HT1080 (cell line): ENCODE data around the gene DNASE1L3. TPM values are rescaled to one million over a fixed set of nuclear protein-coding genes. Genes with fewer than 3 reads are reported as not detected.
A peak's percentile ranks its signal among the peaks of the same experiment; 100 is the strongest.
"Not testable (repeated sequence)": the region's sequence is repeated elsewhere in the genome, so short reads cannot be mapped to it uniquely, and the experiment has no call there.

Experiments
- DNase-seq: peaks from one replicate; pipeline ENCODE4 v3.0.0-alpha.2; 2015; ENCODE audit warnings: low read depth
- total RNA-seq: library from RNA; depleted of rRNA; stranded (reverse); fragments of >200 nt; shearing (Covaris generic); gene quantifications from 2 replicates; pipeline ENCODE4 v1.2.3, GENCODE V29; 2014

DNASE1L3 gene
- total RNA-seq, 1 experiment from 2014 or later = not detected

- not testable (repeated sequence) for DNase-seq
Measured at GRCh38 chr3:58201451-58201850, 9.3 kb downstream of the DNASE1L3 start.

DNA sequence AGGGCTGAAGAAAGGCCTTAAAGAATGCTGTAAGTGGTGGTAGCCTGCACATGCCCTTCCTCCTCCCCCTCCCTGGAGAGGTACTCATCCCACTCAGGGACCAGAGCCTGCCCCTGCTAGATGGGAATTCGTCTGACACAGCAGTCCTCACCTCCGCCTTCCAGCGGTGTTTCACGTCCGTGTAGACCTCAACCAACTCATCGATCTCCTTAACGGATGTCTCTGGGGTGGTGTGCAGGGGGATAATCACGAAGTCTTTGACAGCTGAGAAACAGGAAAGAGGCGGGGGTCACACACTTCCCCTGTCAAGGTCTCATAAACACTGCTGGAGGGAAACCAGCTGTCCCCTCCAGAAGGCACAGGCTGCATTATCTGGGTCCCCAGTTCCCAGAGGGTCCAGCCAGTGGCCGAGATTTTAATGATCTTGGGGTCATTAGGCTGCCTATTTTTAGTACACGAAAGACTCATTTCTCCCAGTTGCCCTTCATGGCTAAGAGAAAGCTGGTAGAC is 9.9 kb downstream of the DNASE1L3 start:
- no peak for DNase-seq

DNA sequence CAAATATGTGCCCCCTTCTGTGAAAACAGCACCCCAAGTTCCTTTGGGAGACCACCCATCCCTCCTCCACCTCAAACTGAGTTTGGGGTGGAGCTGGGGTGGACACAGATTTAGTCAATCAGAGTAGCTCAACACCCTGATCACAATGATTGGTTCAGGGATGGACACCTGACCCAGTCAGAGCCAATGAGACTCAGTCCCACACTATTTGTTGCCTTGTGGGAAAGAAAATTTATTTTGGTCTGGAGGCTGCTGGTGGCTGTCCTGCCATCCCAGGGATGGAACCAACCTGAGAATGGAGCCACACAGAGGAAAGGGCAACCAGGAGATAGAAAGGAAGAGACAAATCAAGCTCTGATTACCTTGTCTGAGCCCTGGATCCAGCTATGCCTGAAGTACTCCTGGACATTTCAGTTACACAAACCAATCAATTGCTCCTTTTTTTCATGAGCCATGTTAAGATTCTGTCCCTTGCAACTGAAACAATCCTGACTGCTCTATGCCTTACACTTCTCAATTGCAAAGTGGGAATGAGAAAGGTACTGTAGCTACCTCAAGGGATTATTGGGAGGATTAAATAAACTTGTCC is 10.6 kb downstream of the DNASE1L3 start:
- DNase-seq = no peak

GRCh38 chr3:58198804-58199203 is 12.0 kb downstream of the DNASE1L3 start:
- no peak for DNase-seq

DNA sequence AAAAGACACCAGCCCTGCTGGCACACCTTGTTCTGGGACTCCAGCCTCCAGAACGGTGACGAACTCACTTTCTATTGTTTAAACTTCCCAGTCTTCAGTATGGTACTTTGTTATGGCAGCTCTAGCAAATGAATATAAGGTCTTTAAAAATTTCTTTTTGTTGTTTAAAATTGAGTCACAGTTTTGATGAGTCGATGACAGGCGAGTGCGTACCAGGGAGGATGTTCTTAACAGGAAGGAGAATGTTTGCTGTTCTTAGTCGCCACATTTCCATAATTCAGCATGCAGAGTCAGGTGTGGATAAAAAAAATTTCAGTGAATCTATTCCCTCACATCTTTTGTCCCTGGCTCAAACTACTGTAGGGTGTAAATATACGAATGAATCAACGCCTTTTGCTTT is 12.4 kb downstream of the DNASE1L3 start:
- DNase-seq = no peak

DNA sequence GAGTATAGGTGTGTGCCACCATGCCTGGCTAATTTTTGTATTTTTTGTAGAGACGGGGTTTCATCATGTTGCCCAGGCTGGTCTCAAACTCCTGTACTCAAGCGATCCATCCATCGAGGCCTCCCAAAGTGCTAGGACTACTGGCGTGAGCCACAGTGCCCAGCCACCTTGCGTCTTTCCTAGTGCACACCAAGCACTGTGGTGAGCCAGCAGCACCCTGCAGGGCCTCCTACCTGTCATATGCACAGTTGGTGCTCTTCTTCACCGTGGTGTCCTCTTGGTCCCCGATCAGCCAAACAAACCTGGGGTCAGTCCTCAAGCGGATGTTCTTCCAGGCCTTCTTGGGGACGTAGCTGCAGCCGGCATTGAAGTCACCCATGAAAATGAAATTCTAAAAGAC is 13.2 kb downstream of the DNASE1L3 start:
- DNase-seq = no peak

DNA sequence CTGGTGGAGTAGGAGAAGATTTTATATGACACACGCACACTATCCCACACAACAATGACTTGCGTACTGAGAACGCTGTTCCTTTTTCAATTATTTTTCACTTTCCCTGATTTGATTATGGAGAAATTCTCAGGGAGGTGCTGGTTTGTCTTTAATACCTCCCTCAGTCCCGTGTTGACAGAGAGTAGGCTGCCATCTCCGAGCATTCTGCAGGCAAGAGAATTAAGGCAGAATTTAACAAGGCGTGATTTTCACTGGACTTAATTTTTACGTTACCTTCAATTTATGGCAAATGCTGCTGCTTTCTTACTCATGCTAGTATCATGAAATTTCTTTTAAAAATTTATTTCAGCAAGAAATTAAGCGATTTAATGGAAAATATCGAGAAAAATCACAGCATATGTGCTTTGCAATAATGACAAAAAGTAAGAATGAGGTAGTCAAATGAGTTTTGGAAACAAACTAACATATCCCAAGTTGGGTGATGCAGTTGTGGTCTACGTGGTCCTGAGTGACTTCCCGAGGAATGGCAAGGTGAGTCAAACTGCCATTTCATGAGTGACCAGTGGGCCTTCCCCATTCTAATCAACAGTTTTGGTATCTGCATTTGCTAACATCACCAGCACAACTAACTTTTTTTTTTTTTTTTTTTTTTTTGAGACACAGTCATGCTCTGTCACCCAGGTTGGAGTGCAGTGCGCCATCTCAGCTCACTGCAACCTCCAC is 16.9 kb downstream of the DNASE1L3 start:
- DNase-seq = no peak

GRCh38 chr3:58192069-58192468 is 18.7 kb downstream of the DNASE1L3 start:
- DNase-seq = no peak

- DNase-seq = no peak
Measured at GRCh38 chr3:58191361-58191991, 19.3 kb downstream of the DNASE1L3 start.

DNA sequence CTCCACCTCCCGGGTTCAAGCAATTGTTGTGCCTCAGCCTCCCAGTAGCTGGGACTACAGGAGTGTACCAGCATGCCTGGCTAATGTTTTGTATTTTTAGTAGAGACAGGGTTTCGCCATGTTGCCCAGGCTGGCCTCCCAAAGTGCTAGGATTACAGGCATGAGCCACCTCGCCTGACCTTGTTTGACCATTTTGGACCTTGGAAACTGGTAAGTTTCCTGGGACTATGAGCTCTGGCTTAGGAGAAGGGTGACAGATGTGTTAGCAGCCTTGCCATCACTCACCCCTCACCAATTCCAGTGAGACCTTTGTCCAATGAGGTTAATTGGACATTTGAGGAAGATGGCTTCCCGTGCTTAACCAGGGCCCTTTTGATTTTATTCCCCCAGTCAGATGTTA is 19.9 kb downstream of the DNASE1L3 start:
- no peak for DNase-seq

DNA sequence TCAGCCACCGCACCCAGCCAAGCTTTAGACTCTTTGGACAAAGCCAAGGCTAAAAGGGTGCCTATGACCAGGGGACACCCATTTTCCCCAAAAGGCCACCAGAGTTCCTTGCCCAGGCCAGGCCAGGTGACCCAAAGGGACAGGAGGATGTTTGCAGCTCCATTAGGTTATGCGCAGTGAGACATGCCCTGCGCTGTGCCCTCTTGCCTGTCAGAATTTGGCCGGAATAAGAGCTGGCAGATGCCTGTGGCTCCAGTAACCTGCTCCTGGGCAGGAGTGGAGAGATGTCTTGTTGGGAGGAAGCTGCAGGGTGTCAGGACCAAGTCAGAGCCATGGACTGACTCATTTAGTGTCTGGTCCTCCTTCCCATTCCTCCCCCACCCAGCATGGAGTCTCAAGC is 20.5 kb downstream of the DNASE1L3 start:
- DNase-seq = no peak

GRCh38 chr3:58189691-58190090 is 21.1 kb downstream of the DNASE1L3 start:
- no peak for DNase-seq

DNA sequence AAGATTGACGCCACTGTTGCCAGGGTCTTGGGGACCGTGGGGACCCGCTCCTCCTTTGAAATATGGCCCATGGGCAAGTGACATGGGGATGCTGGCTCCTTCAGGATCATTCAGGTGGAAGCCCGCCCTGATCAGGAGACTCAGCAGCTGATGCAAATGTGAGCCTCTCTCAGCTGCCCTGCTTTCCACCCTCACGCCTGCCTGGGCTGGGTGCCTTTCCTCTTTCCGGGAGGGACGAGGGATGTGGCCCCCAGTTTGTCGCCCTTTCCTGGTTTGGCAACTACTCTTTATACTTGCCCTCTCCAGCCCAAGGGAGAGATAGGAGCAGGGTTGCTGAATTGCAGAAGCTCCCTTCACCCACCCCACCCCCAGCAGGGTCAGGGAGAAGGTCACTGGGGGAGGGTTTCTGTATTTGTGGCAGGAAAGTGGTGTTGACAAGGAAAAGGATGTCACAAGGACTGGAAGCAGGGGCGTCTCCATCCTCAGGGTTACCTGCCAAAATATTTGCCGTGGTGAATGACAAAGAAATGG is 21.8 kb downstream of the DNASE1L3 start:
- no peak for DNase-seq

DNA sequence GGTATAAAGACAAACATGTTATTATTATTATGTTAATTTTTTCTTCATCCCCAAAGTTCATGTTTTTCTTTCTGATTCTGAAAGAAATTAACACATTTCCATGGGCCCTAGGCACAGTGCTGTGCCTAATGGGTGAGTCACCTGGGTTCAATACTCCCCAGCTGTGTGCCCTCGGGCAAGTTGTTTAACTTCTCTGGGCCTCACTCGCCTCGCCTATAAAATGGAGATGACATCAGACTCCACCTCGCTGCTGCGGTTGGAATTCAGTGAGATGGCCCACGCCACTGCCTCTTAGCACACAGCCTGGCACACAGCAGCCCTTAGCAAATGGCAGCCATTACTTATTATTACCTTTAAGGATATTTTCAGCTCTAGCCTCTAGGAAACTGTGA is 22.6 kb downstream of the DNASE1L3 start:
- DNase-seq = no peak

GRCh38 chr3:58184982-58185360 is 25.8 kb downstream of the DNASE1L3 start:
- no peak for DNase-seq

GRCh38 chr3:58184309-58184981 is 26.3 kb downstream of the DNASE1L3 start:
- no peak for DNase-seq

DNA sequence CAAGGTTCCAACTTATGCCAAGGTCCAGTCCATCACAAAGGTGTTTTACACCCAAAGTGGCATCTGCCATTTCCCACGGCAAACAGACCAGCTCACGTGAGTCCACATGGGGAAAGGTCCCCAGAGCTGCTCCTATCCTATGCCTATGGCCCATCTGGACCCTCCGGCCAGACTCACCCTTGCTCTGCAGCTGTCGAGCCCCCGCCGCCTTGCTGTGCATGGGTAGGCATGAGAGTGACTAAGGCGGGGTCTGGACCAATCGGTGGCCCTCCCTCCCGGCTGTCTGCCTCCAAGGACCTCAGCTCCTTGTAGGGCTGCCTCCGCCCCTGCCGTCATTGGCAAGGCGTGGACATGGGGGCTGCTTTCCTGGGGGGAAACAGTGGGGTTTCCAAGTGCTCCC is 26.9 kb downstream of the DNASE1L3 start:
- DNase-seq = no peak

GRCh38 chr3:58183221-58183620 is 27.6 kb downstream of the DNASE1L3 start:
- DNase-seq = no peak

- DNase-seq = peak; percentile 39
Measured at GRCh38 chr3:58180940-58181587, 29.7 kb downstream of the DNASE1L3 start.

DNA sequence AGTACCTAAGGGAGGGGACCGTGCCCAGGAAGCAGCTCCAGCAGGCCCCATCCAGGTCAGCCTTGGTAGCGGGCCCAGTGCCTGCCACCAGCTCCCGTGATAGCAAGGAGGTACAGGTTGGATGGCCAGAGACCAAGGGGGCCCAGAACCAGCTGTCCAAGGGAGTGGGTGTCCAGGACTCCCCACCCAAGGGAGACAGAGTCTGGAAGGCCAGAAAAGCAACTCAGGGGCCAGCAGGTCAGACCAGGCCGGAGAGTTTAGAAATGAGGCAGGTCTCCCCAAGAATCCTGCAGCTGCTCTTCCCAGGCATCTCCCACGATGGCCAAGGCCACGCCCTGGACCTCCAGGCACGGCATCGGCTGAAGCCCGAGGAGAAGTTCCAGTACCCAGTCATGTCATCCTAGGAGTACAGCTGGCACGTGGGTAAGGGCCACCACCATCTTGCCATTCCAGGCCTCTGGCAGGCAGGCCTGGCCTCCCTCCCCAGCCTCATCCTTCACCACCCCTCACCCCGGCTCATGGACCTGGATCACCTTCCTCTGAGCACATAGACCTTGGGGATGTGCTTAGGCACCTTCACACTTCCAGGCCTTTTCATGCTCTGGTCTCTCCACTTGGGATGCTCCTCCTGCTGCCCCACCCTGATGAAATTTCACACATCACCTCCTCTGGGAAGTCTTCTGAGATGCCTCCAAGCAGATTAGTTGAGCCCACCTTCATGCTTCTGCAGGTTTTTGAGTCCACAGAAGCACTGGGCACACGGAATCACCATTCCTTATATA is 30.5 kb downstream of the DNASE1L3 start:
- no peak for DNase-seq
